ENCODE data around the gene OR10K1.

DNA sequence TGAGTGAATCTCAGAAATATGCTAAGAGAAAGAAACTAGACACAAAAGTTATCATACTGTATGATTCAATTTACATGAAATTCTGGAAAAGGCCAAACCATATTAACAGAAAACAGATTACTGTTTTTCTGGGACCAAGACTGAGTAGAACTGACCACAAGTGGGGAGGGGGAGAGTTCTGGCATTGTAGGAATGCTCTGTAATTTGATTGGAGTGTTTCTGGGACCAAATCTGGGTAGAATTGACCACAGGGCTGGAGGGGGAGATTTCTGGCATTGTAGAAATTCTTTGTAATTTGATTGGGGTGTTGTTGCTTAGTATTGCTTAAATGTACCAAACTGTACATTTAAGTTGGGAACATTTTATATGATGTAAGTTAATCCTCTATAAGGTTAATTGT is 3.4 kb upstream of the OR10K1 start:
- TF ChIP-seq, protein P1, sequence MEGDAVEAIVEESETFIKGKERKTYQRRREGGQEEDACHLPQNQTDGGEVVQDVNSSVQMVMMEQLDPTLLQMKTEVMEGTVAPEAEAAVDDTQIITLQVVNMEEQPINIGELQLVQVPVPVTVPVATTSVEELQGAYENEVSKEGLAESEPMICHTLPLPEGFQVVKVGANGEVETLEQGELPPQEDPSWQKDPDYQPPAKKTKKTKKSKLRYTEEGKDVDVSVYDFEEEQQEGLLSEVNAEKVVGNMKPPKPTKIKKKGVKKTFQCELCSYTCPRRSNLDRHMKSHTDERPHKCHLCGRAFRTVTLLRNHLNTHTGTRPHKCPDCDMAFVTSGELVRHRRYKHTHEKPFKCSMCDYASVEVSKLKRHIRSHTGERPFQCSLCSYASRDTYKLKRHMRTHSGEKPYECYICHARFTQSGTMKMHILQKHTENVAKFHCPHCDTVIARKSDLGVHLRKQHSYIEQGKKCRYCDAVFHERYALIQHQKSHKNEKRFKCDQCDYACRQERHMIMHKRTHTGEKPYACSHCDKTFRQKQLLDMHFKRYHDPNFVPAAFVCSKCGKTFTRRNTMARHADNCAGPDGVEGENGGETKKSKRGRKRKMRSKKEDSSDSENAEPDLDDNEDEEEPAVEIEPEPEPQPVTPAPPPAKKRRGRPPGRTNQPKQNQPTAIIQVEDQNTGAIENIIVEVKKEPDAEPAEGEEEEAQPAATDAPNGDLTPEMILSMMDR (IDR thresholded peaks at IDR 0.05), result no peak
- no peak for TF ChIP-seq POLR2A (IDR thresholded peaks at IDR 0.05)
